Ovary (tissue), 9 donors: ENCODE data around the gene TPRG1. TPM values are rescaled to one million over a fixed set of nuclear protein-coding genes. Genes with fewer than 3 reads are reported as not detected.

ENCODE experiments used
- DNase-seq, 5 donors: peaks; one replicate each; pipeline ENCODE4 v3.0.0-alpha.2; 2019 to 2020
- H3K27ac ChIP-seq, 2 donors: fragments of 200-600 bp; one replicate each; pipeline versions ENCODE4 v1.5.1 to v1.8.0; 2019 to 2022
- H3K27me3 ChIP-seq: fragments of 200-600 bp; one replicate; pipeline ENCODE4 v1.8.0; 2022
- H3K36me3 ChIP-seq: fragments of 200-600 bp; sonication (generic); one replicate; pipeline ENCODE4 v1.5.1; 2019
- H3K4me1 ChIP-seq: one replicate; pipeline ENCODE4 v1.8.1; 2013; ENCODE audit warnings: mild to moderate bottlenecking, moderate library complexity; ENCODE audit not compliant: insufficient read depth
- H3K4me3 ChIP-seq: fragments of 200-600 bp; sonication (generic); one replicate; pipeline ENCODE4 v1.5.1; 2017
- H3K9me3 ChIP-seq, 2 donors: fragments of 200-600 bp in 1 of 2; sonication (generic) in 1 of 2; one replicate each; pipeline versions ENCODE4 v1.5.1 to v1.8.1; 2013 to 2019; ENCODE audit warnings: mild to moderate bottlenecking in 1 of 2, moderate library complexity in 1 of 2
- CTCF ChIP-seq, 3 donors: fragments of 450-650 bp in 2 of 3; fragments of 200-600 bp in 1 of 3; IDR thresholded peaks; one replicate each; pipeline versions ENCODE4 v1.5.1 to v1.8.0; 2016 to 2022; ENCODE audit warnings: antibody characterized with exemption in 3 of 3, mild to moderate bottlenecking in 1 of 3
- EP300 ChIP-seq: sonication (generic); formaldehyde crosslinking; IDR thresholded peaks from one replicate; pipeline ENCODE4 v1.6.1; 2017; ENCODE audit warnings: antibody characterized with exemption
- POLR2A ChIP-seq: fragments of 450-650 bp; IDR thresholded peaks from one replicate; pipeline ENCODE4 v1.6.1; 2017; ENCODE audit warnings: antibody characterized with exemption, mild to moderate bottlenecking, moderate library complexity
- WGBS, 3 donors: extraction: QIAGEN DNeasy Blood & Tissue Kit in 1 of 3; methylation state at CpG; one replicate each; pipeline versions ENCODE4 v1.1.5 to v1.1.7; 2013 to 2017; 5-methylcytosine and 5-hydroxymethylcytosine counted together
- intact Hi-C, 4 donors: fragments of 100-400 bp; cut with DNase I; formaldehyde crosslinking; loops; one replicate each; pipeline versions ENCODE4 v1.11.0 to v1.15.1; 2022 to 2023
- polyA plus RNA-seq, 2 donors: library from polyadenylated mRNA; stranded (reverse); fragments of 200-250 nt in 1 of 2; fragments of 350-450 nt in 1 of 2; fragmentation: Illumina TruSeq in 1 of 2; extraction: RNeasy Lipid Tissue Mini Kit (QIAGEN cat#74804) in 1 of 2; gene quantifications; one replicate each; pipeline ENCODE4 v1.2.3, GENCODE V29; 2013 to 2014
- total RNA-seq, 7 donors: library from RNA; depleted of rRNA in 2 of 7; stranded (reverse); fragments of >200 nt in 2 of 7; fragmentation: NEBNext Ultra II Directional in 3 of 7; extraction: Animal tissue kit (Norgen Biotek cat#: 25700) in 3 of 7; gene quantifications; one replicate each; pipeline versions ENCODE4 v1.1.0 to v1.2.4, GENCODE V29; 2016 to 2023
- donor health status: DM: no; HTN: no; CAD: no; lungs with moderate emphysema.
- donor health status: DM: no; HTN: no; CAD: no.
- donor health status: Bipolar disorder and iron deficiency.
- donor health status: DM: yes; HTN: yes; CAD: no.
- donor health status: DM: no; HTN: no; CAD: no.
- donor health status: DM: yes; HTN: yes; CAD: no.

The TPRG1 gene
- total and polyA plus RNA-seq, 9 donors: 1.9 to 20.2 (median 7.5) TPM

DNA sequence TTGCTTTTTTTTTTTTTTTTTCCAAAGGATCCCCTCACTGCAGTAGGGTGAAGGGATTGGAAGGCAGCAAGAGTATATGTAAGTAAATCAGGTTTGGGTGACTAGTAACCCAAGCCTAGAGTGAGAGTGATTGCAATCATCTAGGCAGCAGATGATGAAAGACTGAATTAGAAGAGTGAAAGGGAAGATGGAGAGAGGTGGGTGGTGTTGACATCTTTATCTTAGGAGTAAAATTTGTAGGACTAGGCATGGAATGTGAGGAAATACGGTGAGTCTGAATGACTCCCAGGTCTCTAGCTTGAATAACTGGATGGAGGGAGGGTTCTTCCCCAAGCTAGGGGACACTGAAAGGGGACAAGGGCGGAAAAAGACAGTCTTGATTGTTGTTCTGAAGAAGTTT lies 63.4 kb downstream of the TPRG1 start:
- intact Hi-C loops: no loop called here
- Histone ChIP-seq H3K4me3 (no peak overlapping the region), H3K9me3 (no peaks in the 10 kb centered on the region), H3K36me3 (no peaks in the 10 kb centered on the region), H3K4me1 (no peaks in the 10 kb centered on the region), H3K27ac (no peak overlapping the region), H3K27me3 (no peaks in the 10 kb centered on the region)
- no peak for TF ChIP-seq EP300
- TF ChIP-seq POLR2A: no peak
- TF ChIP-seq CTCF (IDR thresholded peaks at IDR 0.05): no peak
- DNase-seq: no peak
- WGBS, 3 donors: 78 to 84% (median 82%) methylated on average over 2 of the region's 2 CpGs

GRCh38 chr3:189236352-189236751 lies 64.6 kb downstream of the TPRG1 start:
- TF ChIP-seq CTCF (IDR thresholded peaks at IDR 0.05) (no peak), POLR2A (no peak), EP300 (no peak)
- intact Hi-C loops: no loop called here
- no peaks in the 10 kb centered on the region for H3K4me1 ChIP-seq
- H3K9me3 ChIP-seq: no peaks in the 10 kb centered on the region
- no peak for DNase-seq
- H3K36me3 ChIP-seq: no peaks in the 10 kb centered on the region
- H3K27me3 ChIP-seq: no peaks in the 10 kb centered on the region
- H3K27ac ChIP-seq: no peak overlapping the region
- H3K4me3 ChIP-seq: no peak overlapping the region

GRCh38 chr3:189237526-189237925 lies 65.8 kb downstream of the TPRG1 start:
- no peaks in the 10 kb centered on the region for H3K27me3 ChIP-seq
- intact Hi-C loops: no loop called here
- TF ChIP-seq EP300 (no peak), POLR2A (no peak), CTCF (IDR thresholded peaks at IDR 0.05) (no peak)
- no peak for DNase-seq
- 92 to 94% (median 93%) methylated on average over 4 of the region's 4 CpGs for WGBS, 3 donors
- no peak overlapping the region for H3K4me3 ChIP-seq
- H3K9me3 ChIP-seq: no peaks in the 10 kb centered on the region
- no peaks in the 10 kb centered on the region for H3K4me1 ChIP-seq
- H3K27ac ChIP-seq: no peak overlapping the region
- H3K36me3 ChIP-seq: no peaks in the 10 kb centered on the region

DNA sequence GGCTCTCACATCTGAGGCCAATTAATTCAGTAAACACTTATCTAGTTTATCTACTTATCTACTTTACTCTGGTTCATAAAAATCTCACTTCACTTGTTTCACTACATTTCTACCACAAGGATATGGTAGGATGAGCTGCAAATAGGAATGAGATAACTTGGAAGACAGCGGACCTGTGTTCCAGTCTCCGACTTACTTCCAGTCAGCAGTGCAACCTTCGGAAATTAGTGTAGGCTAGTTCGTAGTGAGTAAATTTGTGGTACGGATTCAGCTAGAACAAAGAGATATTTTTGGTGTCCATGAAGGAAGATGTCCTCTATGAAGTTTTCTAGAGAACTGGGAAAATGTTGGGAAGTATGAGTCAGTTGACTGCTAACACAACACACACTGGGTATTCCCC lies 66.3 kb downstream of the TPRG1 start:
- H3K4me3 ChIP-seq: no peak overlapping the region
- H3K9me3 ChIP-seq: no peaks in the 10 kb centered on the region
- WGBS, 3 donors: 95 to 96% (median 95%) methylated on average over 5 of the region's 5 CpGs
- no peak overlapping the region for H3K27ac ChIP-seq
- no peaks in the 10 kb centered on the region for H3K36me3 ChIP-seq
- intact Hi-C loops: no loop called here
- TF ChIP-seq CTCF (IDR thresholded peaks at IDR 0.05) (no peak), POLR2A (no peak), EP300 (no peak)
- H3K27me3 ChIP-seq: no peaks in the 10 kb centered on the region
- DNase-seq: no peak
- no peaks in the 10 kb centered on the region for H3K4me1 ChIP-seq

DNA sequence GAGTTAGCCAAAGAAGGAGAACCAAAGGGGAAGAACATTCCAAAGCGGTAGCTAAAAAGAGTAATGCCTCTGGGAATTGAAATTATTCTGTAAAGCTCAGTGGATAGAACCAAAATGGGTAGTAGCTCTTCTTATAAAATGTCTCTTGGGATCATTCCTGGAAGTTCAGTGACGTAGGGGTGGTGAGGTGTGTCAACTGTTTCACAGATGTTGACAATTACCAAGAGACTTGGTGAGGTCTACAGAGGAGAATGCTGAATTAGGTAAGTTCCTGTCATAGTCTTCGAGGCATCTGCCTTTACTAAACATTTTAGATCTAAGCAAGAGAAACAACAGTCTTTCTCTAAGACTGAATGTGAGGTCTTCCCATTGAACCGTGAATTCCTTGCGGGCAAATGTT lies 67.8 kb downstream of the TPRG1 start:
- 93 to 95% (median 94%) methylated on average over 5 of the region's 5 CpGs for WGBS, 3 donors
- intact Hi-C loops: no loop called here
- TF ChIP-seq CTCF (IDR thresholded peaks at IDR 0.05): no peak
- no peak for TF ChIP-seq EP300
- TF ChIP-seq POLR2A: no peak

More for the DNA sequence above, 67.8 kb downstream of the TPRG1 start:
- Histone ChIP-seq H3K36me3 (no peaks in the 10 kb centered on the region), H3K9me3 (no peaks in the 10 kb centered on the region), H3K4me3 (no peak overlapping the region), H3K27ac (no peak overlapping the region), H3K27me3 (no peaks in the 10 kb centered on the region), H3K4me1 (no peaks in the 10 kb centered on the region)
- no peak for DNase-seq
